Adrenal gland (tissue), 12 donors: ENCODE data around the gene BEND2. TPM values are rescaled to one million over a fixed set of nuclear protein-coding genes. Genes with fewer than 3 reads are reported as not detected.
A peak's percentile ranks its signal among the peaks of the same experiment; 100 is the strongest.

Source experiments
- DNase-seq, 7 donors: peaks; one replicate each; pipeline ENCODE4 v3.0.0-alpha.2; 2019 to 2020
- H3K27ac ChIP-seq, 5 donors: fragments of 200-600 bp; sonication (generic) in 4 of 5; 1 replicate in 3 of 5; 2 replicates in 2 of 5; pipeline versions ENCODE4 v1.5.1 to v1.8.0; 2016 to 2020; ENCODE audit warnings: mild to moderate bottlenecking in 1 of 5
- H3K27me3 ChIP-seq: fragments of 200-600 bp; 2 replicates; pipeline ENCODE4 v1.8.0; 2021
- H3K36me3 ChIP-seq, 2 donors: fragments of 200-600 bp; replicated peaks in 1 of 2; 1 replicate in 1 of 2; 2 replicates in 1 of 2; pipeline versions ENCODE4 v1.5.1 to v1.8.0; 2018 to 2022
- H3K4me1 ChIP-seq, 2 donors: fragments of 200-600 bp; replicated peaks in 1 of 2; 1 replicate in 1 of 2; 2 replicates in 1 of 2; pipeline versions ENCODE4 v1.5.1 to v1.8.0; 2018 to 2021
- H3K4me3 ChIP-seq, 4 donors: fragments of 200-600 bp; sonication (generic) in 3 of 4; one replicate each; pipeline ENCODE4 v1.5.1; 2016 to 2018
- H3K9me3 ChIP-seq, 3 donors: fragments of 200-600 bp; sonication (generic) in 1 of 3; replicated peaks in 1 of 3; 1 replicate in 2 of 3; 2 replicates in 1 of 3; pipeline versions ENCODE4 v1.5.1 to v1.8.0; 2016 to 2021
- POLR2A ChIP-seq, 2 donors: fragments of 450-650 bp; IDR thresholded peaks; one replicate each; pipeline ENCODE4 v1.6.1; 2017; ENCODE audit warnings: antibody characterized with exemption in 2 of 2, mild to moderate bottlenecking in 2 of 2, moderate library complexity in 1 of 2
- WGBS, 4 donors: extraction: QIAGEN DNeasy Blood & Tissue Kit in 2 of 4; methylation state at CpG; one replicate each; pipeline versions ENCODE4 v1.1.5 to v1.1.7; 2013 to 2017; 5-methylcytosine and 5-hydroxymethylcytosine counted together
- intact Hi-C, 2 donors: fragments of 100-400 bp; cut with DNase I; formaldehyde crosslinking; loops; one replicate each; pipeline versions ENCODE4 v1.14.1 to v1.15.0; 2022 to 2023
- polyA plus RNA-seq, 3 donors: library from polyadenylated mRNA; stranded (reverse); fragments of 200-250 nt in 2 of 3; fragments of 350-450 nt in 1 of 3; fragmentation: Illumina TruSeq in 1 of 3; extraction: RNeasy Lipid Tissue Mini Kit (QIAGEN cat#74804) in 1 of 3; gene quantifications; one replicate each; pipeline ENCODE4 v1.2.3, GENCODE V29; 2013 to 2014
- total RNA-seq, 9 donors: library from RNA; depleted of rRNA in 4 of 9; stranded (reverse); fragments of >200 nt in 4 of 9; fragments of 120-200 nt in 1 of 9; fragmentation: NEBNext Ultra II Directional in 1 of 9; extraction: Animal tissue kit (Norgen Biotek cat#: 25700) in 1 of 9; gene quantifications; one replicate each; pipeline versions ENCODE4 v1.1.0 to v1.2.4, GENCODE V29; 2013 to 2023
- TF ChIP-seq, protein P1 (sequence below), 6 experiments: fragments of 450-650 bp in 4 of 6; fragments of 200-600 bp in 2 of 6; sonication (generic) in 1 of 6; IDR thresholded peaks; 1 replicate in 5 of 6; 2 replicates in 1 of 6; pipeline versions ENCODE4 v1.5.1 to v1.8.0; 2016 to 2021; ENCODE audit warnings: antibody characterized with exemption in 6 of 6, mild to moderate bottlenecking in 2 of 6, moderate library complexity in 1 of 6
- donor health status: healthy with polysubstance abuse.
- donor health status: Bipolar disorder and iron deficiency.
- donor health status: DM: yes; HTN: yes; CAD: no.
- donor health status: DM: no; HTN: no; CAD: no.
- donor health status: DM: no; HTN: no; CAD: no.
- donor health status: DM: yes; HTN: yes; CAD: no.

BEND2 gene
- total and polyA plus RNA-seq, 12 donors = 0.06 TPM; not detected in 11

DNA sequence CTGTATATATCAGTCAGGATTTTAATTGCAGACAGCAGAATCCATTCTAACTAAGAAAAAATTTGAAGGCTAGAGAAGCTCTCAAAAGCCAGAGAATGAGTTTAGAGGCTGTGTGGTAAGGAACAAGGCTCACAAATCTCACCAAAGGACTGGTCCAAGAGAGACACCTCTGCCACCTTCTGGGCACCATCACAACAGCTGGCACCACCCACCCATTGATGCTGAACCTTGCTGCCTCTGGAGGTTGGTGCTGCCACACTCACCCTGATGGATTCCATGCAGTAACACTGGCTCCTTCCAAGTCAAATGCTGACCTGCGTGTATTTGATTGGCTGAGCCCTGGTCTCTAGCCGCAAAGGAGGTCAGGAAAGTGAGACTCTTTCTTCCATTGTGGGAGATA is 100.8 kb downstream of the BEND2 start:
- Histone ChIP-seq H3K9me3 (no peaks in the 10 kb centered on the region), H3K4me1 (no peaks in the 10 kb centered on the region), H3K4me3 (no peak overlapping the region), H3K27me3 (peaks cover 13% of the 10 kb centered on the region), H3K36me3 (no peaks in the 10 kb centered on the region), H3K27ac (no peak overlapping the region)
- no peak for TF ChIP-seq POLR2A (IDR thresholded peaks at IDR 0.05)
- TF ChIP-seq, protein P1, sequence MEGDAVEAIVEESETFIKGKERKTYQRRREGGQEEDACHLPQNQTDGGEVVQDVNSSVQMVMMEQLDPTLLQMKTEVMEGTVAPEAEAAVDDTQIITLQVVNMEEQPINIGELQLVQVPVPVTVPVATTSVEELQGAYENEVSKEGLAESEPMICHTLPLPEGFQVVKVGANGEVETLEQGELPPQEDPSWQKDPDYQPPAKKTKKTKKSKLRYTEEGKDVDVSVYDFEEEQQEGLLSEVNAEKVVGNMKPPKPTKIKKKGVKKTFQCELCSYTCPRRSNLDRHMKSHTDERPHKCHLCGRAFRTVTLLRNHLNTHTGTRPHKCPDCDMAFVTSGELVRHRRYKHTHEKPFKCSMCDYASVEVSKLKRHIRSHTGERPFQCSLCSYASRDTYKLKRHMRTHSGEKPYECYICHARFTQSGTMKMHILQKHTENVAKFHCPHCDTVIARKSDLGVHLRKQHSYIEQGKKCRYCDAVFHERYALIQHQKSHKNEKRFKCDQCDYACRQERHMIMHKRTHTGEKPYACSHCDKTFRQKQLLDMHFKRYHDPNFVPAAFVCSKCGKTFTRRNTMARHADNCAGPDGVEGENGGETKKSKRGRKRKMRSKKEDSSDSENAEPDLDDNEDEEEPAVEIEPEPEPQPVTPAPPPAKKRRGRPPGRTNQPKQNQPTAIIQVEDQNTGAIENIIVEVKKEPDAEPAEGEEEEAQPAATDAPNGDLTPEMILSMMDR (IDR thresholded peaks at IDR 0.05) = peak in 1 of 6 experiments; percentile 12
- 79 to 93% (median 83%) methylated on average over 1 to 2 of the region's 2 CpGs for WGBS, 4 donors
- peak in 2 of 7 donors; percentile 3 to 48 for DNase-seq
- intact Hi-C loops = no loop called here

Other genes starting within 250 kb of the BEND2 start
- gene SCML2, start 133.8 kb upstream of the BEND2 start, total RNA-seq = 10 to 100 TPM in 1 of 9 donors, 1 to 10 TPM in 8; 1.6 to 24.5 (median 4.7) TPM
- 10 to 100 TPM in 2 of 3 donors, 1 to 10 TPM in 1; 7.9 to 11.1 (median 10.1) TPM for gene SCML2, start 133.8 kb upstream of the BEND2 start, polyA plus RNA-seq
- 10 to 100 TPM in 2 of 9 donors, 1 to 10 TPM in 7; 3.8 to 13.8 (median 7.8) TPM for gene CDKL5, start 204.7 kb upstream of the BEND2 start, total RNA-seq
- gene CDKL5, start 204.7 kb upstream of the BEND2 start, polyA plus RNA-seq = 1 to 10 TPM in 2 of 3 donors, under 1 TPM in 1; 0.40 to 6.2 (median 1.2) TPM